NT2/D1 (cell line): ENCODE measurements around the gene DGCR6.
"Not testable (repeated sequence)": the region's sequence is repeated elsewhere in the genome, so short reads cannot be mapped to it uniquely, and the experiment has no call there.

Experiments
- SUZ12 ChIP-seq: IDR thresholded peaks from 2 replicates; pipeline ENCODE4 v1.6.1; 2011; ENCODE audit not compliant: insufficient read length, insufficient read depth; ENCODE audit errors: extremely low read depth
- YY1 ChIP-seq: IDR thresholded peaks from 2 replicates; pipeline ENCODE4 v1.6.1; 2011; ENCODE audit not compliant: insufficient read length, insufficient read depth
- ZNF274 ChIP-seq: IDR thresholded peaks from 2 replicates; pipeline ENCODE4 v1.6.1; 2011; ENCODE audit warnings: mild to moderate bottlenecking, low read depth, low read length

DNA sequence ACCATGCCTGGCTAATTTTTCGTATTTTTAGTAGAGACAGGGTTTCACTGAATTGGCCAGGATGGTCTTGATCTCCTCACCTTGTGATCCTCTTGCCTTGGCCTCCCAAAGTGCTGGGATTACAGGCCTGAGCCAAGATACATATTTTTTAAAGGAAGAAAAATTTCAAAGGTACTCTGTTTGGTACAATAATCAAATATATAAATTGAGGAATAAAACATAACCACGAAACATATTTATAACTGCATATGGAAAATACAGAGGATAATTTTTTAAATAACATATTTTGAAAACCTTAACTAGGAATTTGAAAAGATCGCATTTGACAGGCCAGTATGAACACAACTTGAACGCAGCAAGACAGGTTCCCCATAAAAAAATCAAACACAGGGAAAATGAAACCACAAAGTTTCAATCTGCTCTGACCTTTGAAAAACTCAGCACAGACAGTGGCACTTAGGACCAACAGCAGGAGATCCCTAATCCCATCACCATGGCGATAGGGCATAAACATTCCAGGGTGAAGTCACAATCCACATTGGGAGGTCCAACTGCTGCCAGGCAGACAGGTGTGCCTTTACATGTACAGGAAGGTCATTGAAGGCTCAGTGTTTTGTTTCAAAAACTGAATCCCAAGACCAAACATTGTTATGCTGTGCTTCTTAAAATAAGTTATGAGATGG is 15.5 kb upstream of the DGCR6 start:
- not testable (repeated sequence) for TF ChIP-seq YY1, SUZ12, ZNF274
